Activated CD4-positive, alpha-beta T cell treated with anti-CD3 and anti-CD28 coated beads, Interleukin-2, amount 10 ng/mL, durations not matched to agents 7 days and 5 days (primary cell): Measurements from ENCODE around the gene PSMD12. TPM values are rescaled to one million over a fixed set of nuclear protein-coding genes. Genes with fewer than 3 reads are reported as not detected.

ENCODE experiments used
- CTCF ChIA-PET: fragments of 350-600 bp; sonication (Branson Sonifier 250); formaldehyde crosslinking; loops from one replicate; lab custom pipeline; 2021; ENCODE audit warnings: antibody characterized with exemption; lab: Charles Lee
- POLR2A ChIA-PET: fragments of 350-600 bp; sonication (Branson Sonifier 250); formaldehyde crosslinking; loops from one replicate; lab custom pipeline; 2021; ENCODE audit warnings: antibody characterized with exemption; lab: Charles Lee
- DNase-seq: peaks from one replicate; pipeline ENCODE4 v3.0.0-alpha.2; 2020
- H3K27ac Mint-ChIP-seq: one replicate; pipeline ENCODE4 v1.8.0; 2021; ENCODE audit warnings: mild to moderate bottlenecking, moderate library complexity, mixed read lengths
- H3K27me3 Mint-ChIP-seq: one replicate; pipeline ENCODE4 v1.8.0; 2021; ENCODE audit warnings: mixed read lengths
- H3K36me3 Mint-ChIP-seq: one replicate; pipeline ENCODE4 v1.8.0; 2021; ENCODE audit warnings: low read depth, mixed read lengths
- H3K4me1 Mint-ChIP-seq: one replicate; pipeline ENCODE4 v1.8.0; 2021; ENCODE audit warnings: mixed read lengths
- H3K4me3 Mint-ChIP-seq: one replicate; pipeline ENCODE4 v1.8.0; 2021; ENCODE audit warnings: mild to moderate bottlenecking, moderate library complexity, mixed read lengths
- H3K9me3 Mint-ChIP-seq: one replicate; pipeline ENCODE4 v1.8.0; 2021; ENCODE audit warnings: mixed read lengths
- total RNA-seq, 2 experiments: library from RNA; stranded (reverse); gene quantifications; one replicate each; pipeline ENCODE4 v1.2.3, GENCODE V29; 2021

PSMD12 gene
- total RNA-seq, 2 experiments from 2014 or later = 42.4 to 47.5 TPM

DNA sequence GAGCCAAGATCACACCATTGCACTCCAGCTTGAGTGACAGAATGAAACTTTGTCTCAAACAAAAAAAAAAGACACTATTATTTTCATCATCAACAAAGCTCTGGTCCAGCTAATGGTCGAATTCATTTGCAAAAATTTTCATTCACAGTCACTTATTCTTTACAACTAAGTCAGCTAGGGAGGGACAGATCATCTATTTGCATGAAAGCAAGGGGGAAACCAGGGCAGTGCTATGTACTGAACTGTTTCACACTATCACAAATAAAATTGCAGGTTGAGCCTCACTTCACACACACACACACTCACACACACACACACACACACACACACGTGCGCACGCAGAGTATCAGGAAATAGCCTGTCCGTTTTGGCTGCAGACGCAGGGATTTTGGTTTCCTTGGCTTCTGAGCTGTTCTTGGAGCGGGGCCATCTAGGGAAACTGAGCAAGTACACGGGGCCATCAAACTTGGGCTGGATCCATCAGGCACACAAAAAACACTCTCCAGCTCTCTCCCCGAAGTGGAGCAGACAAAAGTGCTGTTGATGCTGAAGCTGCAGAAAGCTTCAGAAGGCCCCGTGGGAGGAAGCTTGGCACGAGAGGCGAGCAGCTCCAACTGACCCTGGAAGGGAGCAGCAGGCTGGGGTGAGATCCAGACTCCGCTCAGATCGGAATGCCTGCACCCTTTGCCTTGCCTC is 77.0 kb downstream of the PSMD12 start:
- Mint-ChIP-seq H3K27ac (no peak overlapping the region), H3K27me3 (no peaks in the 10 kb centered on the region), H3K9me3 (no peaks in the 10 kb centered on the region), H3K4me1 (peaks cover 6% of the 10 kb centered on the region), H3K36me3 (no peaks in the 10 kb centered on the region), H3K4me3 (no peak overlapping the region)
- DNase-seq = no peak
- CTCF ChIA-PET = interaction anchor here (0.6 to 1.1 kb wide), 5 partner anchors 20 to 1184 kb away, joined by 3 to 6 read pairs (median 4); no protein-coding TSS in a partner anchor
- POLR2A ChIA-PET = interaction anchor here (0.7 kb wide), 1 partner anchor 27 kb away, joined by 4 read pairs; no protein-coding TSS in a partner anchor

Other genes starting within 250 kb of the PSMD12 start
- 10 to 100 TPM; 76.8 to 77.3 TPM for gene HELZ, start 121.4 kb downstream of the PSMD12 start, total RNA-seq
- 10 to 100 TPM; 57.0 to 67.1 TPM for gene PITPNC1, start 10.7 kb upstream of the PSMD12 start, total RNA-seq